Body of pancreas (tissue), 4 donors: ENCODE data around the gene KCNIP4. TPM values are rescaled to one million over a fixed set of nuclear protein-coding genes. Genes with fewer than 3 reads are reported as not detected.

ENCODE experiments used
- ATAC-seq: fragments of 150-250 bp; one replicate; pipeline ENCODE4 v1.9.1; 2016
- DNase-seq, 4 donors: peaks; one replicate each; pipeline ENCODE4 v3.0.0-alpha.2; 2019
- H3K27ac ChIP-seq, 4 donors: fragments of 200-600 bp; sonication (generic); 1 replicate in 3 of 4; 2 replicates in 1 of 4; pipeline versions ENCODE4 v1.5.1 to v1.6.1; 2016 to 2019; ENCODE audit warnings: mild to moderate bottlenecking in 1 of 4, mixed read lengths in 1 of 4, moderate library complexity in 1 of 4
- H3K27me3 ChIP-seq, 2 donors: fragments of 200-600 bp; sonication (generic); one replicate each; pipeline ENCODE4 v1.6.0; 2016; ENCODE audit warnings: mild to moderate bottlenecking in 1 of 2
- H3K36me3 ChIP-seq, 2 donors: fragments of 200-600 bp; sonication (generic); replicated peaks in 1 of 2; 2 replicates each; pipeline ENCODE4 v1.5.1; 2016; ENCODE audit warnings: low read depth in 2 of 2; ENCODE audit not compliant: insufficient read depth in 1 of 2
- H3K4me1 ChIP-seq: fragments of 200-600 bp; sonication (generic); one replicate; pipeline ENCODE4 v1.6.0; 2016
- H3K4me3 ChIP-seq, 2 donors: fragments of 200-600 bp; sonication (generic); 1 replicate in 1 of 2; 2 replicates in 1 of 2; pipeline ENCODE4 v1.5.1; 2016 to 2019
- H3K9me3 ChIP-seq, 3 donors: fragments of 200-600 bp; sonication (generic); 1 replicate in 2 of 3; 2 replicates in 1 of 3; pipeline ENCODE4 v1.5.1; 2016
- POLR2A ChIP-seq, 3 donors: fragments of 450-650 bp; IDR thresholded peaks; one replicate each; pipeline ENCODE4 v1.6.1; 2016; ENCODE audit warnings: antibody characterized with exemption in 3 of 3, mild to moderate bottlenecking in 2 of 3
- WGBS, 2 donors: methylation state at CpG; one replicate each; pipeline ENCODE4 v1.1.5; 2017; 5-methylcytosine and 5-hydroxymethylcytosine counted together
- intact Hi-C: fragments of 100-400 bp; cut with DNase I; formaldehyde crosslinking; loops from one replicate; pipeline ENCODE4 v1.15.1; 2023
- total RNA-seq, 2 donors: library from RNA; depleted of rRNA; stranded (reverse); fragments of >200 nt; gene quantifications; one replicate each; pipeline ENCODE4 v1.1.0, GENCODE V29; 2016
- TF ChIP-seq, protein P1 (sequence below), 7 experiments: fragments of 450-650 bp in 4 of 7; fragments of 200-600 bp in 3 of 7; sonication (generic) in 3 of 7; IDR thresholded peaks; one replicate each; pipeline ENCODE4 v1.5.1; 2016 to 2019; ENCODE audit warnings: antibody characterized with exemption in 7 of 7

Gene KCNIP4
- total RNA-seq, 2 donors from 2014 or later = not detected

DNA sequence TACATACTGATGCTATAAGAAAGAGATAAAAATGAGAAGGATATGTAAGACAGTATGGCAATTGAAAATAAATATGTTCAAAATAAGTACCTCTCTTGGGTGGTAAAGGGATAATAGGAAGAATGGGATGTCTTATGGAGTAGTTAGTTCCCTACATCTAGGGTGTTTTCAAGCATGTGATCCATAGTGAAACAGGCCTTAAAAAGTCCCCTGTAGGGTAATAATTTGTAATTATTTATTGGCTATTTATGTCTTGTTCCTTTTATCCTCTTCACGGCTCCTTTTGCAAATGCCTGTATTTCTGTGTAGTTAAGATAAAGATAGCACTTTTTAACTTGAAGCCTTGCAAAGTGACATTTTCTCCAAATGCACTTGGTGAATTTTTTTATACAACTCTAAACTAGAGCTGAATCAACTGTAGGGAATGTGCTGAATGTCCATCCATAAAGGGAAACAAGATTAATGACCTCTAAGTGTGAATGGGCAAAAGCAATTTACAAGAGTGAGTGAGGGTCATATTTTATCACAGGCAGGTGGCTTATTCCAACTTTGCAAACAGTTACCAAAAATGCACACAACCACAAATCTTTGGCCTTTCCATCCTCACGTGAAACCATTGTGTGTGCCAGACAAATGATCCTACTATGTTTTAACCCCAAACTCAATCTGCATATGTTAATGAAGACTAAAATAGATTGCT, 299.0 kb downstream of the KCNIP4 start:
- H3K36me3 ChIP-seq = no peaks in the 10 kb centered on the region
- no peaks in the 10 kb centered on the region for H3K27me3 ChIP-seq
- no peak overlapping the region for H3K4me3 ChIP-seq
- TF ChIP-seq, protein P1, sequence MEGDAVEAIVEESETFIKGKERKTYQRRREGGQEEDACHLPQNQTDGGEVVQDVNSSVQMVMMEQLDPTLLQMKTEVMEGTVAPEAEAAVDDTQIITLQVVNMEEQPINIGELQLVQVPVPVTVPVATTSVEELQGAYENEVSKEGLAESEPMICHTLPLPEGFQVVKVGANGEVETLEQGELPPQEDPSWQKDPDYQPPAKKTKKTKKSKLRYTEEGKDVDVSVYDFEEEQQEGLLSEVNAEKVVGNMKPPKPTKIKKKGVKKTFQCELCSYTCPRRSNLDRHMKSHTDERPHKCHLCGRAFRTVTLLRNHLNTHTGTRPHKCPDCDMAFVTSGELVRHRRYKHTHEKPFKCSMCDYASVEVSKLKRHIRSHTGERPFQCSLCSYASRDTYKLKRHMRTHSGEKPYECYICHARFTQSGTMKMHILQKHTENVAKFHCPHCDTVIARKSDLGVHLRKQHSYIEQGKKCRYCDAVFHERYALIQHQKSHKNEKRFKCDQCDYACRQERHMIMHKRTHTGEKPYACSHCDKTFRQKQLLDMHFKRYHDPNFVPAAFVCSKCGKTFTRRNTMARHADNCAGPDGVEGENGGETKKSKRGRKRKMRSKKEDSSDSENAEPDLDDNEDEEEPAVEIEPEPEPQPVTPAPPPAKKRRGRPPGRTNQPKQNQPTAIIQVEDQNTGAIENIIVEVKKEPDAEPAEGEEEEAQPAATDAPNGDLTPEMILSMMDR (IDR thresholded peaks at IDR 0.05) = no peak
- TF ChIP-seq POLR2A (IDR thresholded peaks at IDR 0.05) = no peak
- ATAC-seq (no peak), DNase-seq (no peak)
- no peaks in the 10 kb centered on the region for H3K4me1 ChIP-seq
- H3K9me3 ChIP-seq = no peaks in the 10 kb centered on the region
- WGBS, 2 donors = 33 to 44% methylated on average over 2 of the region's 2 CpGs
- intact Hi-C loops = no loop called here
- H3K27ac ChIP-seq = no peak overlapping the region

DNA sequence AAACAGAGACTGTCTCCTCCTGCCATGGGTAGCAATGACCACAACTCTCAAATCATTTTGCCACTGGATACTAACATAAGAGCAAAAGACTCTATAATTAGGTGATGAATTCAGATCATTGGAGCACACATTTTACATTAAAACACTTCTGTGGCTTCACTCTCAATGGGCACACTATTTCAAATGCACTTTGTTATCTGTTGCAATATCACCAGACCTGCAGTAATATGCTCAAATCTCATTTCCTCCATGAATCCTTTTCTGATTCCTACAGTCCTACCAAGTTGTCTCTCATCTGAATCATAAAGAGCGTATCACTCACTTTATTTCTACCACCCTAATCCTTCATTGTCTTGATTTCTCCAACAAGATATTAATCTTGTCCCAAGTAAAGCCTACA, 302.8 kb downstream of the KCNIP4 start:
- Histone ChIP-seq H3K36me3 (no peaks in the 10 kb centered on the region), H3K4me1 (no peaks in the 10 kb centered on the region), H3K27me3 (no peaks in the 10 kb centered on the region), H3K4me3 (no peak overlapping the region), H3K27ac (no peak overlapping the region), H3K9me3 (peaks cover 0 to 4% (median 0%) of the 10 kb centered on the region in 3 donors)
- TF ChIP-seq, protein P1 (IDR thresholded peaks at IDR 0.05) = no peak
- TF ChIP-seq POLR2A (IDR thresholded peaks at IDR 0.05) = no peak
- intact Hi-C loops = no loop called here
- DNase-seq = no peak
- WGBS, 2 donors = 85 to 95% methylated on average over 1 of the region's 1 CpG
- ATAC-seq = no peak

DNA sequence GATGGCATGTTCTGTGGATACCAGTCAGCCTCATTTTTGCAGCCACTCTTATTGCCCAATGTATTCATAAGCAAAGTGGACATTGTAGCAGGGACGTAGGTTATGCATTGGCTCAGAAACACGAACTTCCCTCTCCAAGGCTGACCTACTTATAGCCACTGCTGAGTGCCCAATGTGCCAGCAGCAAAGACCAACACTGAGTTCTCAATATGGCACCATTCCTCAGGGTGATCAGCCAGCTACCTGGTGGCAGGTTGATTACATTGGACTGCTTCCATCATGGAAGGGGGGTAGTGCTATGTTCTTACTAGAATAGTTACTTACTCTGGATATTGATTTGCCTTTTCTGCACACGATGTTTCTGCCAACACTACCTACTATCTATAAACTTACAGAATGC, 306.9 kb downstream of the KCNIP4 start:
- WGBS, 2 donors = 56 to 69% methylated on average over 3 of the region's 3 CpGs
- H3K4me3 ChIP-seq = no peak overlapping the region
- H3K9me3 ChIP-seq = peaks cover 0 to 4% (median 0%) of the 10 kb centered on the region in 3 donors
- H3K27me3 ChIP-seq = no peaks in the 10 kb centered on the region
- no peaks in the 10 kb centered on the region for H3K4me1 ChIP-seq
- intact Hi-C loops = no loop called here
- H3K36me3 ChIP-seq = no peaks in the 10 kb centered on the region
- TF ChIP-seq POLR2A (IDR thresholded peaks at IDR 0.05) = no peak
- TF ChIP-seq, protein P1 (IDR thresholded peaks at IDR 0.05) = no peak
- H3K27ac ChIP-seq = no peak overlapping the region
- ATAC-seq = no peak
- no peak for DNase-seq

DNA sequence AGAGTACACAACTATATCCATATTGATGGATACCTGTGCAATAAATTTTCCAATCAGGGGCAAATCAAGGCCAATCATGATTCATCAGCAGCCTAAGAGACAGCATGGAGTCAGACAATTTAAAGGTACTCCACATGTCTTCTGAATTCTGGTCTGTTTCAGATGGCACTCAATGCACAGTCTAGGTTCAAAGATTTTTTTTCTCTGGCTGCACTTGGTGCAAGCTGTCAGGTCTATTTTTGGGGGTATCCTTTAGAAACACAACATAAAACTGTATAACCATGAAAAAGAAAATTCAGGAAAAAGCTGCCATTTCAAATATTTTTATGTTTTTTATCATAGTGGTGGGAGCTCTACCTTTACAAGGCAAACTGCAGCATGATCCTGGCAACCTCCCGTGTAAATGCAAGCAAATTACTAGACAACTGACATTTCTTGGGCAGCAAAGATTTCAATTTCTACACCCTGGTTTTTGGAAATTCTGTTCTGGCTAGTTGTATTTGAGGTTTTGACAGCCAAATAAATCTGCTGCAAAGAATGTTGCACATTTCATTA, 310.3 kb downstream of the KCNIP4 start:
- Histone ChIP-seq H3K9me3 (peaks cover 0 to 4% (median 0%) of the 10 kb centered on the region in 3 donors), H3K4me3 (no peak overlapping the region), H3K4me1 (no peaks in the 10 kb centered on the region), H3K27me3 (no peaks in the 10 kb centered on the region), H3K36me3 (no peaks in the 10 kb centered on the region), H3K27ac (no peak overlapping the region)
- intact Hi-C loops = no loop called here
- TF ChIP-seq, protein P1 (IDR thresholded peaks at IDR 0.05) = no peak
- no peak for TF ChIP-seq POLR2A (IDR thresholded peaks at IDR 0.05)
- WGBS, 2 donors = 38 to 52% methylated on average over 1 of the region's 1 CpG
- DNase-seq = no peak
- no peak for ATAC-seq
